ENCODE measurements around the gene FAM76A.
"Not testable (repeated sequence)": the region's sequence is repeated elsewhere in the genome, so short reads cannot be mapped to it uniquely, and the experiment has no call there.

The FAM76A gene

GRCh38 chr1:27725374-27726172 is at the start of gene FAM76A:
Gene FAM76A, plus strand, starts transcription at chr1:27725961. Its CDS starts 120 bp downstream, at chr1:27726081.
- DNase-seq (ENCODE audit: low read depth in 2 of 2), result peak; percentile 98

- no peak for DNase-seq (ENCODE audit: low read depth in 2 of 2)
Observed at GRCh38 chr1:27676410-27676809, 49.4 kb upstream of the FAM76A start.

GRCh38 chr1:27678747-27679146 is 47.0 kb upstream of the FAM76A start:
- no peak for DNase-seq (ENCODE audit: low read depth in 2 of 2)

- DNase-seq (ENCODE audit: low read depth in 2 of 2), result not testable (repeated sequence)
Observed at GRCh38 chr1:27680225-27680791, 45.5 kb upstream of the FAM76A start.

GRCh38 chr1:27681580-27681979 is 44.2 kb upstream of the FAM76A start:
- DNase-seq (ENCODE audit: low read depth in 2 of 2), result not testable (repeated sequence)

- DNase-seq (ENCODE audit: low read depth in 2 of 2), result no peak
Observed at GRCh38 chr1:27682351-27682944, 43.3 kb upstream of the FAM76A start.

- no peak for DNase-seq (ENCODE audit: low read depth in 2 of 2)
Observed at GRCh38 chr1:27684176-27684575, 41.6 kb upstream of the FAM76A start.

- no peak for DNase-seq (ENCODE audit: low read depth in 2 of 2)
Observed at GRCh38 chr1:27686223-27686990, 39.4 kb upstream of the FAM76A start.

- no peak for DNase-seq (ENCODE audit: low read depth in 2 of 2)
Observed at GRCh38 chr1:27687906-27688305, 37.9 kb upstream of the FAM76A start.

GRCh38 chr1:27689423-27690173 is 36.2 kb upstream of the FAM76A start:
- no peak for DNase-seq (ENCODE audit: low read depth in 2 of 2)

- no peak for DNase-seq (ENCODE audit: low read depth in 2 of 2)
Observed at GRCh38 chr1:27690183-27690582, 35.6 kb upstream of the FAM76A start.

- DNase-seq (ENCODE audit: low read depth in 2 of 2), result not testable (repeated sequence)
Observed at GRCh38 chr1:27696835-27697234, 28.9 kb upstream of the FAM76A start.

GRCh38 chr1:27704958-27705357 is 20.8 kb upstream of the FAM76A start:
- DNase-seq (ENCODE audit: low read depth in 2 of 2), result no peak

- DNase-seq (ENCODE audit: low read depth in 2 of 2), result no peak
Observed at GRCh38 chr1:27705545-27705944, 20.2 kb upstream of the FAM76A start.

GRCh38 chr1:27710574-27710973 is 15.2 kb upstream of the FAM76A start:
- no peak for DNase-seq (ENCODE audit: low read depth in 2 of 2)

- no peak for DNase-seq (ENCODE audit: low read depth in 2 of 2)
Observed at GRCh38 chr1:27713139-27713725, 12.5 kb upstream of the FAM76A start.

- DNase-seq (ENCODE audit: low read depth in 2 of 2), result no peak
Observed at GRCh38 chr1:27713869-27714513, 11.8 kb upstream of the FAM76A start.

- no peak for DNase-seq (ENCODE audit: low read depth in 2 of 2)
Observed at GRCh38 chr1:27716262-27716895, 9.4 kb upstream of the FAM76A start.

GRCh38 chr1:27719286-27720251 is 6.2 kb upstream of the FAM76A start:
- DNase-seq (ENCODE audit: low read depth in 2 of 2), result no peak

Data from fibroblast of skin of left quadriceps (primary cell).